HL-60 (cell line): ENCODE data around the gene ERCC8.

Experiments used
- DNase-seq, 2 experiments: peaks; one replicate each; pipeline ENCODE4 v3.0.0-alpha.2; 2010 to 2020; ENCODE audit warnings: low read depth in 1 of 2, low spot score in 1 of 2
- H3K27ac ChIP-seq: fragments of 250-450 bp; sonication (Bioruptor Pico); replicated peaks from 2 replicates; pipeline ENCODE4 v1.5.1; 2020; ENCODE audit warnings: mild to moderate bottlenecking, moderate library complexity
- H3K27me3 ChIP-seq: fragments of 250-450 bp; sonication (Bioruptor Pico); 2 replicates; pipeline ENCODE4 v1.5.1; 2021; ENCODE audit warnings: mild to moderate bottlenecking, moderate library complexity; ENCODE audit not compliant: insufficient read depth, poor library complexity, severe bottlenecking
- H3K4me3 ChIP-seq: replicated peaks from 2 replicates; pipeline ENCODE4 v1.5.1; 2011; ENCODE audit warnings: mild to moderate bottlenecking, control low read depth, low read length; ENCODE audit not compliant: insufficient read depth
- CTCF ChIP-seq: IDR thresholded peaks from one replicate; pipeline ENCODE4 v1.5.1; 2011; ENCODE audit warnings: low read length, control low read depth, inconsistent platforms; ENCODE audit not compliant: insufficient read depth
- GABPA ChIP-seq: IDR thresholded peaks from 2 replicates; pipeline ENCODE4 v1.6.1; 2012; ENCODE audit warnings: low read depth
- POLR2AphosphoS5 ChIP-seq: IDR thresholded peaks from 2 replicates; pipeline ENCODE4 v1.6.1; 2012; ENCODE audit warnings: low read depth
- REST ChIP-seq: IDR thresholded peaks from 2 replicates; pipeline ENCODE4 v1.6.1; 2012; ENCODE audit warnings: low read depth; ENCODE audit not compliant: insufficient replicate concordance
- SPI1 ChIP-seq: IDR thresholded peaks from 2 replicates; pipeline ENCODE4 v1.6.1; 2012; ENCODE audit warnings: low read depth, mild to moderate bottlenecking, borderline replicate concordance

Gene ERCC8

GRCh38 chr5:60829490-60830266 lies 115.2 kb downstream of the ERCC8 start:
- Histone ChIP-seq H3K27ac (no peak overlapping the region), H3K4me3 (no peak overlapping the region)

GRCh38 chr5:60827201-60827600 lies 117.7 kb downstream of the ERCC8 start:
- no peaks in the 10 kb centered on the region for H3K27me3 ChIP-seq
- DNase-seq: no peak
- no peak for TF ChIP-seq SPI1
- no peak for TF ChIP-seq CTCF
- TF ChIP-seq POLR2AphosphoS5: no peak
- TF ChIP-seq REST: no peak
- TF ChIP-seq GABPA: no peak
- H3K27ac ChIP-seq: no peak overlapping the region
- no peak overlapping the region for H3K4me3 ChIP-seq

More at GRCh38 chr5:60829490-60830266, 115.2 kb downstream of the ERCC8 start:
- no peak for DNase-seq
- H3K27me3 ChIP-seq: no peaks in the 10 kb centered on the region
- no peak for TF ChIP-seq POLR2AphosphoS5
- TF ChIP-seq GABPA: no peak
- TF ChIP-seq SPI1: no peak
- TF ChIP-seq REST: no peak
- no peak for TF ChIP-seq CTCF

- no peak for DNase-seq
- H3K27ac ChIP-seq: no peak overlapping the region
- H3K27me3 ChIP-seq: no peaks in the 10 kb centered on the region
- no peak for TF ChIP-seq REST
- no peak for TF ChIP-seq CTCF
- no peak for TF ChIP-seq GABPA
- TF ChIP-seq POLR2AphosphoS5: no peak
- TF ChIP-seq SPI1: no peak
- no peak overlapping the region for H3K4me3 ChIP-seq
These were observed 118.2 kb downstream of the ERCC8 start for GRCh38 chr5:60826653-60827052.
